Esophagus squamous epithelium (tissue), 5 donors: ENCODE data around the gene RMI2. TPM values are rescaled to one million over a fixed set of nuclear protein-coding genes. Genes with fewer than 3 reads are reported as not detected.

Experiments
- DNase-seq: peaks from one replicate; lab custom pipeline; 2025; lab: John Stamatoyannopoulos, UW
- H3K27ac ChIP-seq, 4 donors: fragments of 200-600 bp; sonication (generic); one replicate each; pipeline ENCODE4 v1.5.1; 2016 to 2019; ENCODE audit warnings: mild to moderate bottlenecking in 1 of 4
- H3K27me3 ChIP-seq, 4 donors: fragments of 200-600 bp; sonication (generic); 1 replicate in 3 of 4; 2 replicates in 1 of 4; pipeline versions ENCODE4 v1.5.1 to v1.6.0; 2017 to 2021; ENCODE audit warnings: antibody characterized with exemption in 1 of 4
- H3K36me3 ChIP-seq, 3 donors: fragments of 200-600 bp; sonication (generic); one replicate each; pipeline ENCODE4 v1.5.1; 2016 to 2019
- H3K4me1 ChIP-seq, 3 donors: fragments of 200-600 bp; sonication (generic); one replicate each; pipeline ENCODE4 v1.5.1; 2017 to 2019
- H3K4me3 ChIP-seq, 4 donors: fragments of 200-600 bp; sonication (generic); 1 replicate in 3 of 4; 2 replicates in 1 of 4; pipeline ENCODE4 v1.5.1; 2016 to 2019; ENCODE audit warnings: mild to moderate bottlenecking in 2 of 4, moderate library complexity in 1 of 4
- H3K9me3 ChIP-seq, 3 donors: fragments of 200-600 bp; sonication (generic); one replicate each; pipeline ENCODE4 v1.5.1; 2016 to 2019
- POLR2A ChIP-seq, 4 donors: fragments of 450-650 bp; IDR thresholded peaks; one replicate each; pipeline ENCODE4 v1.6.1; 2017; ENCODE audit warnings: antibody characterized with exemption in 4 of 4, mild to moderate bottlenecking in 4 of 4, moderate library complexity in 3 of 4
- WGBS, 2 donors: methylation state at CpG; one replicate each; pipeline ENCODE4 v1.1.5; 2018; 5-methylcytosine and 5-hydroxymethylcytosine counted together
- intact Hi-C: fragments of 100-400 bp; cut with DNase I; formaldehyde crosslinking; loops from one replicate; pipeline ENCODE4 v1.15.0; 2022
- total RNA-seq, 4 donors: library from RNA; depleted of rRNA; stranded (reverse); fragments of >200 nt; gene quantifications; one replicate each; pipeline ENCODE4 v1.1.0, GENCODE V29; 2016
- TF ChIP-seq, protein P1 (sequence below), 6 experiments: fragments of 450-650 bp in 4 of 6; fragments of 200-600 bp in 2 of 6; sonication (generic) in 2 of 6; IDR thresholded peaks; one replicate each; pipeline ENCODE4 v1.5.1; 2016 to 2019; ENCODE audit warnings: antibody characterized with exemption in 6 of 6, mild to moderate bottlenecking in 4 of 6, moderate library complexity in 4 of 6
- donor health status: DM: yes; HTN: yes; CAD: no.

The RMI2 gene
- total RNA-seq, 4 donors from 2014 or later: 4.6 to 12.0 (median 8.1) TPM

DNA sequence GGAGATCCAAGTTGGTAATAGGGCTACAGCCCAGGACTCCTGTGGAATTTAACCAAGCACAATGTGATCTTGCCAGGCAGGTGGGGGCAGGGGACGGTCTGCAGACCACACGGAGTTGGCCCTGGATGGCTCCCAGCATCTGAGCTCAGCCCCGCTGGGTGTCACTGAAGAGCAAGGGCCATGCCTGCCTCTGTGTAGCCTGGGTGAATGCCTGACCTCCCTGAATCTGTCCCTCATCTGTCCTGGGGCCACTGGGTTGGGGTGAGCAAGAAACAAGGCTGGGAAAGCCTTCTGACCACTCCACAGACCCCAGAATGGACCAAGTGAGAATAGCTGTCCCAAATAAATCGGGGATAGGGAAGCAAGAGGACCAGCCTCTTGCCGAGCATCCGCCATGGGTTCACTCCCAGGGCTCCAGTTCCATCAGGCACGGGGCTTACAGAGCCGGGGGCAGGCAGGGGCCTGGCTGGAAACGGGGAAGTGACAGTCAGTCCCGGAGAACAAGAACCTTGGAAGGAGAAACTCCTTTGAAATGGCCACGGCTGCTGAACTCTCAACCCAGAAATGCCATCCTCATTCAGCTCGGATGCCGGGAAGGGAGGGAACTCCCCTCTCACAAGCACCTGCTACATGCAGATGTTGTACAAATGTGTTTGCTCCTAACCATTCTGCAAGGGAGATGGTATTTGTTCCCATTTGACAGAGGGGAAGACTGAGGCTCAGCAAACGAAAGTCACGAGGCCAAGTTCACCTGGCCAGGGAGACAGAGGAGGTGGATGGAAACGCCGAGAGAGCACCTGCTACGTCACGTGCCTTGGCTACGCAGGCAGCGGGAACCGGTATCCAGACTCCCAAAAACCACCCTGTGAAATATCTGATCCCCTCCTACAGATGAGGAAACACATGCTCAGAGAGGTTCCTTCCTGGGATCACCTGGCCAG is 50.0 kb downstream of the RMI2 start:
- TF ChIP-seq, protein P1, sequence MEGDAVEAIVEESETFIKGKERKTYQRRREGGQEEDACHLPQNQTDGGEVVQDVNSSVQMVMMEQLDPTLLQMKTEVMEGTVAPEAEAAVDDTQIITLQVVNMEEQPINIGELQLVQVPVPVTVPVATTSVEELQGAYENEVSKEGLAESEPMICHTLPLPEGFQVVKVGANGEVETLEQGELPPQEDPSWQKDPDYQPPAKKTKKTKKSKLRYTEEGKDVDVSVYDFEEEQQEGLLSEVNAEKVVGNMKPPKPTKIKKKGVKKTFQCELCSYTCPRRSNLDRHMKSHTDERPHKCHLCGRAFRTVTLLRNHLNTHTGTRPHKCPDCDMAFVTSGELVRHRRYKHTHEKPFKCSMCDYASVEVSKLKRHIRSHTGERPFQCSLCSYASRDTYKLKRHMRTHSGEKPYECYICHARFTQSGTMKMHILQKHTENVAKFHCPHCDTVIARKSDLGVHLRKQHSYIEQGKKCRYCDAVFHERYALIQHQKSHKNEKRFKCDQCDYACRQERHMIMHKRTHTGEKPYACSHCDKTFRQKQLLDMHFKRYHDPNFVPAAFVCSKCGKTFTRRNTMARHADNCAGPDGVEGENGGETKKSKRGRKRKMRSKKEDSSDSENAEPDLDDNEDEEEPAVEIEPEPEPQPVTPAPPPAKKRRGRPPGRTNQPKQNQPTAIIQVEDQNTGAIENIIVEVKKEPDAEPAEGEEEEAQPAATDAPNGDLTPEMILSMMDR (IDR thresholded peaks at IDR 0.05): no peak
- TF ChIP-seq POLR2A (IDR thresholded peaks at IDR 0.05): no peak
- peaks cover 1 to 37% (median 8%) of the 10 kb centered on the region in 3 donors for H3K4me1 ChIP-seq
- H3K4me3 ChIP-seq: no peak overlapping the region
- no peaks in the 10 kb centered on the region for H3K36me3 ChIP-seq
- H3K27me3 ChIP-seq: peaks cover 0 to 3% (median 0%) of the 10 kb centered on the region in 4 donors
- H3K27ac ChIP-seq: no peak overlapping the region
- intact Hi-C loops: loop anchor here (5.0 to 10.0 kb wide), 2 partner anchors 247 to 430 kb away; no protein-coding TSS in a partner anchor
- WGBS, 2 donors: 50 to 77% methylated on average over 18 to 19 of the region's 22 CpGs
- no peak for DNase-seq
- no peaks in the 10 kb centered on the region for H3K9me3 ChIP-seq

DNA sequence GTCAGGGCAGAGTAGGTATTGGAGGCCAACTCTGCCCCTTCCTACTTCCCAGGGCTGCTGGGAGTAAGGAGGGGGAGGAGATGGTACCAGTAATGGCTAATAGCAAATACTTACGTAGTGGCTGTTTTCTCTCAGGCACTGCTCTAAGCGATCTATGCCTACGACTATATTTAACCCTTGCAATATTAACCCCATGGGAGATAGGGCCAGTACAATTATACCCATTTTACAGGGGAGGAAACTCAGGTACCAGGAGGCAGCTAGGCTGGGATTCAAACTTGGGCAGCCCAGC is 50.6 kb downstream of the RMI2 start:
- Histone ChIP-seq H3K9me3 (no peaks in the 10 kb centered on the region), H3K36me3 (no peaks in the 10 kb centered on the region), H3K27ac (no peak overlapping the region), H3K4me3 (no peak overlapping the region), H3K27me3 (peaks cover 0 to 3% (median 0%) of the 10 kb centered on the region in 4 donors), H3K4me1 (peaks cover 0 to 31% (median 1%) of the 10 kb centered on the region in 3 donors)
- no peak for TF ChIP-seq POLR2A (IDR thresholded peaks at IDR 0.05)
- TF ChIP-seq, protein P1 (IDR thresholded peaks at IDR 0.05): no peak
- no peak for DNase-seq
- intact Hi-C loops: loop anchor here (5.0 to 10.0 kb wide), 2 partner anchors 246 to 431 kb away; no protein-coding TSS in a partner anchor
- WGBS, 2 donors: 0% methylated on average over 1 of the region's 3 CpGs; no CpG with 5 or more reads in 1 of the 2 donors

DNA sequence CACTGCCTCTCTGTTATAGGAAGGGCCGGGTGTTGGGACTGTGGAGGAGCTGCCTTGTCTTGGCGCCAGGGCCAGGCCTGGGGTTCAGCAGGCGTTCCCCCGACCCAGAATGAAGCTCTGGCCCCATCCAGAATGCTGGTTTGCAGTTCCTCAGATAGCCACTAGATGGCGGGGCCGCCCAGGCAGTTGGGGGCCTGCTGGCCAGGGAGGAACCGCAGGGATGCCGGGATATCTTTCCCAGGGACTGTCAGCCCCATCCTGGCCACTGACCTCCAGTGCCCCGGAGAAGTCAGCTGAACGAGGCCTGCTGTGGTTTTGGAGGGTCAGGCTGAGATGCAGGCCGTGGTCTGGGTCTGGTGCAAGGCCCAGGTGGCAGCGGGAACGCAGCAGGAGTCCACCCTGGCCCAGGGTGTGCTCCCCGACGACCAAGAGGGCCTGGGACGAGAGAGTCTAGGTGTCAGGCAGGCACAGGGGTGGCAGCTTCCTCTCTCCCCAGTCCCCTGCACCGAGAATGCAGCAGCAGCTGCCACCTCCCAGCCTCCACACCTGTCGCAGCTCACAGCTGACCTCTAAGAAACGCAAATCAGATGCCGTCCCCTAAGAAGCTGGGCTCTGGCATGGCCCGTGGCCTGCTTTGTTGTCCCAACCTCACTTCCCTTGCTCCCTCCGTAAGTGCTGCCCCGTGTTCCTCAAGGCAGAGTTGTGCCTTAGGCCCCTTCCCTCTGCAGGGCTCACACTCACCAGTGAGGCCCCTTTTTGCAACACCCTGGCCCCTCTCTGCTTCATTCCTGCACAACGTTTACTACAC is 51.2 kb downstream of the RMI2 start:
- Histone ChIP-seq H3K4me1 (peaks cover 0 to 28% (median 0%) of the 10 kb centered on the region in 3 donors), H3K9me3 (no peaks in the 10 kb centered on the region), H3K27me3 (peaks cover 0 to 3% (median 0%) of the 10 kb centered on the region in 4 donors), H3K27ac (no peak overlapping the region), H3K36me3 (no peaks in the 10 kb centered on the region), H3K4me3 (no peak overlapping the region)
- 26 to 44% methylated on average over 7 to 10 of the region's 24 CpGs for WGBS, 2 donors
- DNase-seq: no peak
- no peak for TF ChIP-seq POLR2A (IDR thresholded peaks at IDR 0.05)
- TF ChIP-seq, protein P1 (IDR thresholded peaks at IDR 0.05): peak; percentile 92 to 99 (median 98)
- intact Hi-C loops: loop anchor here (5.0 to 10.0 kb wide), 2 partner anchors 246 to 432 kb away; no protein-coding TSS in a partner anchor

DNA sequence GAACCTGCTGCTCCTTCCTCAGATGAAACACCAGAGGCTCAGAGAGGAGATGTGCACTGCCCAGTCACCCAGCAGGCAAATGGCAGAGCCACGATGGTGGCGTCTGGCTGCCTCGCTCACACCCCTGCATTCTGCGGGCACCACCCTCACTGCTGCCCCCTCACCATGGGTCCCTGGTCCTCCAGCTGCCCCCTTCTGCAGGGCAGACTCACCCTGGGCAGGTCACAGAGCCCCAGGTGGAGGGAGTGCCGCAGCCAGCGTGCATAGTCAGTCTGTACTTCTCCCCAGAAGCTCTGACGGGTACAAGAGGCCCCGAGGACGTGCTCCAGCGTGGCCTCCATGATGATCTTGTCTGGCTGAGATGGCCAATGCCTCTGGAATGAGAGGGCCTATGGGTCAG is 52.9 kb downstream of the RMI2 start:
- intact Hi-C loops: loop anchor here (5.0 to 10.0 kb wide), 2 partner anchors 244 to 433 kb away; no protein-coding TSS in a partner anchor
- Histone ChIP-seq H3K4me3 (no peak overlapping the region), H3K36me3 (no peaks in the 10 kb centered on the region), H3K27ac (no peak overlapping the region), H3K27me3 (peaks cover 0 to 3% (median 0%) of the 10 kb centered on the region in 4 donors), H3K9me3 (no peaks in the 10 kb centered on the region), H3K4me1 (peaks cover 0 to 28% (median 0%) of the 10 kb centered on the region in 3 donors)
- no peak for DNase-seq
- TF ChIP-seq, protein P1 (IDR thresholded peaks at IDR 0.05): no peak
- TF ChIP-seq POLR2A (IDR thresholded peaks at IDR 0.05): no peak
- WGBS, 2 donors: 67% methylated on average over 1 of the region's 10 CpGs; no CpG with 5 or more reads in 1 of the 2 donors
